Ishikawa (cell line): Measurements from ENCODE around the gene STK32C.

ENCODE experiments used
- CEBPB ChIP-seq: IDR thresholded peaks from 2 replicates; pipeline ENCODE4 v1.6.1; 2012
- CREB1 ChIP-seq: IDR thresholded peaks from 2 replicates; pipeline ENCODE4 v1.6.1; 2012; ENCODE audit warnings: low read depth
- EGR1 ChIP-seq: IDR thresholded peaks from 2 replicates; pipeline ENCODE4 v1.6.1; 2012
- EP300 ChIP-seq: IDR thresholded peaks from 2 replicates; pipeline ENCODE4 v1.6.1; 2012; ENCODE audit warnings: borderline replicate concordance
- FOXM1 ChIP-seq: IDR thresholded peaks from 2 replicates; pipeline ENCODE4 v1.6.1; 2012; ENCODE audit warnings: low read depth, borderline replicate concordance
- NFIC ChIP-seq: IDR thresholded peaks from 2 replicates; pipeline ENCODE4 v1.6.1; 2012
- RAD21 ChIP-seq: IDR thresholded peaks from 2 replicates; pipeline ENCODE4 v1.6.1; 2012; ENCODE audit warnings: low read depth
- TAF1 ChIP-seq: IDR thresholded peaks from 2 replicates; pipeline ENCODE4 v1.6.1; 2012; ENCODE audit warnings: low read depth, mild to moderate bottlenecking
- TCF12 ChIP-seq: IDR thresholded peaks from 2 replicates; pipeline ENCODE4 v1.6.1; 2012; ENCODE audit warnings: low read depth
- TEAD4 ChIP-seq: IDR thresholded peaks from 2 replicates; pipeline ENCODE4 v1.6.1; 2012
- YY1 ChIP-seq: IDR thresholded peaks from 2 replicates; pipeline ENCODE4 v1.6.1; 2012; ENCODE audit warnings: low read depth
- ZBTB7A ChIP-seq: IDR thresholded peaks from 2 replicates; pipeline ENCODE4 v1.6.1; 2012; ENCODE audit warnings: low read depth
- TF ChIP-seq, protein P1 (sequence below): IDR thresholded peaks from 2 replicates; pipeline ENCODE4 v1.6.1; 2012
- TF ChIP-seq, protein P2 (sequence below): IDR thresholded peaks from 2 replicates; pipeline ENCODE4 v1.6.1; 2012
- TF ChIP-seq, protein P3 (sequence below): IDR thresholded peaks from 2 replicates; pipeline ENCODE4 v1.6.1; 2012; ENCODE audit warnings: low read depth, mild to moderate bottlenecking

STK32C gene

DNA sequence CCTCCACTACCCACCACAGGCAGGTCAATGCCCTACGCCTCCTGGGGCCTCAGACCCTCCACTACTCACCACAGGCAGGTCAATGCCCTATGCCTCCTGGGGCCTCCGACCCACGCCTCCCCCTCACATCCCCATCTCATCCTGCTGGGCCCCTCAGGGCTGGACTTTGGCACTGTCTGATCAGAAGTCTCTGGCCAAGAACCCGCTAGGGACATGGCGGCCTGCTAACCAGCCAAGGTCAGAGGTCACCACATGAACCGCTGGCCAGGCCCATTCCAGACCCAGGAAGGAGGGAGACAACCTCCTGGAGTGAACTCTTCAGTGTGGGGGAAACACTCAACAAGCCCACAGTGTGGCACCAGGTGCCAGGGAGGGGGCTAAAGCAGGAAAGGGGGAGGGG lies 55.8 kb downstream of the STK32C start:
- TF ChIP-seq YY1 (no peak), FOXM1 (no peak), EGR1 (no peak), ZBTB7A (no peak)

DNA sequence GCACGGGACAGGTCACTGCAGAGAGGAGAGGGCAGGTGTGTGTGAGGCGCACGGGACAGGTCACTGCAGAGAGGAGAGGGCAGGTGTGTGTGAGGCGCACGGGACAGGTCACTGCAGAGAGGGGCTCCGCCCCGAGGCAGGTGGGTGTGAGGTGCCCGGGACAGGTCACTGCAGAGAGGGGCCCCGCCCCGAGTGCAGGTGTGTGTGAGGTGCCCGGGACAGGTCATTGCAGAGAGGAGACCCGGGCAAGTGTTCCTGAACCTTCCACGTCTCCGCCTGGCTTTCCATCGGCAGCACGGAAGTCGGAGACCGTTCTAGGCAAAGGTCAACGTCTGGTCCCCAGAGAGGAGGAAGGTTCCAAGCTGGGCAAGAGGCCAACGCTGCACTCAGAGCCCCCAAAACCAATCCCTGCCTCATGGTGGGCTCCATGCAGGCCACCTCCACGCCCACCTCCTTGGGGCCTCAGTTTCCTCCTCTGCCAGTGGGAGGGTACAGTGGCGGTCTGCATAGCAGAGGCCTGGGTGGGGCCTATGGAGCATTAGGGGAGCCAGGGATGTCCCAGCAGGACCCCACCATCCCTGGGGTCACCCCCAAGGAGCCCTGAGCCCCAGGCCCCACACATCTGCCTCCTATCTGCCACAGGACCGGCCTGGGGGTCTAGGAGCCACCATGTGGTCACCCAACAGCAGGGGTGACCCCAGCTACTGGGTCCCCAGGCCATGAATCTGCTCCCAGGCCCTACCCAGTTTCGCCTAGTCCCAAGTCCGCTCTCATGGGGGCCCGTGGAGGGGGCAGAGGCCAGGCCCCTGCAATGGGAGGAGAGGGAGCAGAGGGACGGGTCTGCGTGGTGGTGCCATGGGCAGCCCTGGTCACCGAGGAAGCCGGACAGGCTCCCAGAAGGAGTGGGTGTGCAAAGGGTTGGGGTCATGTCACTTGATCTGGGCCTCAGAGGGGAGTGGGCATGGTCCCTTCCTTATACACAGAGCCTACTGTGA lies 57.0 kb downstream of the STK32C start:
- no peak for TF ChIP-seq TAF1
- no peak for TF ChIP-seq RAD21
- no peak for TF ChIP-seq CREB1
- no peak for TF ChIP-seq EP300
- no peak for TF ChIP-seq ZBTB7A
- TF ChIP-seq EGR1 = no peak
- TF ChIP-seq, protein P1, sequence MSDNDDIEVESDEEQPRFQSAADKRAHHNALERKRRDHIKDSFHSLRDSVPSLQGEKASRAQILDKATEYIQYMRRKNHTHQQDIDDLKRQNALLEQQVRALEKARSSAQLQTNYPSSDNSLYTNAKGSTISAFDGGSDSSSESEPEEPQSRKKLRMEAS = no peak
- TF ChIP-seq, protein P2, sequence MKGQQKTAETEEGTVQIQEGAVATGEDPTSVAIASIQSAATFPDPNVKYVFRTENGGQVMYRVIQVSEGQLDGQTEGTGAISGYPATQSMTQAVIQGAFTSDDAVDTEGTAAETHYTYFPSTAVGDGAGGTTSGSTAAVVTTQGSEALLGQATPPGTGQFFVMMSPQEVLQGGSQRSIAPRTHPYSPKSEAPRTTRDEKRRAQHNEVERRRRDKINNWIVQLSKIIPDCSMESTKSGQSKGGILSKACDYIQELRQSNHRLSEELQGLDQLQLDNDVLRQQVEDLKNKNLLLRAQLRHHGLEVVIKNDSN = no peak
- TF ChIP-seq NFIC = no peak
- TF ChIP-seq TEAD4 = no peak
- TF ChIP-seq CEBPB = no peak
- TF ChIP-seq FOXM1 = no peak

DNA sequence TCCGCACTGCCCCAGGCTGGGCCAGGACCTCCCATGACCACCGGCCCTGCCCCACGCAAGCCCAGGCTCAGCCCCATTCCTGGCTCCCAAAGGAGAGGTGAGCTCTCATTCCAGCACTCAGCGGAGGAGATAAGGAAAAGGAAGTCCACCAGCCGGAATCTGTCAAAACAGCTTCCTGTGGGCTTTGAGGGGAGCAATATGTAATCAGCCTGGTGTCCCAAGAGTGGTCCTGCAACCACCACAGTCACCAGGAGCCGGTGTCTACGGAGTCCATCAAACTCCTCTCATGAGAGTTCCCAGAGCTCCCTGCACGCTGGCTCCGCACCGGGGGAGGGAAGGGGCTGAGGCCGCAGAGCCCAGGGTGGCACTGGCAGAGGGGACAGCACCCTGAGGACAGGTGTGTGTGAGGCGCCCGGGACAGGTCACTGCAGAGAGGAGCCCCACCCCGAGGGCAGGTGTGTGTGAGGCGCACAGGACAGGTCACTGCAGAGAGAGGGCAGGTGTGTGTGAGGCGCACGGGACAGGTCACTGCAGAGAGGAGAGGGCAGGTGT lies 57.9 kb downstream of the STK32C start:
- no peak for TF ChIP-seq CREB1
- no peak for TF ChIP-seq TEAD4
- TF ChIP-seq YY1 = no peak
- no peak for TF ChIP-seq NFIC
- no peak for TF ChIP-seq TCF12
- no peak for TF ChIP-seq TAF1
- TF ChIP-seq, protein P2 = no peak
- TF ChIP-seq, protein P3, sequence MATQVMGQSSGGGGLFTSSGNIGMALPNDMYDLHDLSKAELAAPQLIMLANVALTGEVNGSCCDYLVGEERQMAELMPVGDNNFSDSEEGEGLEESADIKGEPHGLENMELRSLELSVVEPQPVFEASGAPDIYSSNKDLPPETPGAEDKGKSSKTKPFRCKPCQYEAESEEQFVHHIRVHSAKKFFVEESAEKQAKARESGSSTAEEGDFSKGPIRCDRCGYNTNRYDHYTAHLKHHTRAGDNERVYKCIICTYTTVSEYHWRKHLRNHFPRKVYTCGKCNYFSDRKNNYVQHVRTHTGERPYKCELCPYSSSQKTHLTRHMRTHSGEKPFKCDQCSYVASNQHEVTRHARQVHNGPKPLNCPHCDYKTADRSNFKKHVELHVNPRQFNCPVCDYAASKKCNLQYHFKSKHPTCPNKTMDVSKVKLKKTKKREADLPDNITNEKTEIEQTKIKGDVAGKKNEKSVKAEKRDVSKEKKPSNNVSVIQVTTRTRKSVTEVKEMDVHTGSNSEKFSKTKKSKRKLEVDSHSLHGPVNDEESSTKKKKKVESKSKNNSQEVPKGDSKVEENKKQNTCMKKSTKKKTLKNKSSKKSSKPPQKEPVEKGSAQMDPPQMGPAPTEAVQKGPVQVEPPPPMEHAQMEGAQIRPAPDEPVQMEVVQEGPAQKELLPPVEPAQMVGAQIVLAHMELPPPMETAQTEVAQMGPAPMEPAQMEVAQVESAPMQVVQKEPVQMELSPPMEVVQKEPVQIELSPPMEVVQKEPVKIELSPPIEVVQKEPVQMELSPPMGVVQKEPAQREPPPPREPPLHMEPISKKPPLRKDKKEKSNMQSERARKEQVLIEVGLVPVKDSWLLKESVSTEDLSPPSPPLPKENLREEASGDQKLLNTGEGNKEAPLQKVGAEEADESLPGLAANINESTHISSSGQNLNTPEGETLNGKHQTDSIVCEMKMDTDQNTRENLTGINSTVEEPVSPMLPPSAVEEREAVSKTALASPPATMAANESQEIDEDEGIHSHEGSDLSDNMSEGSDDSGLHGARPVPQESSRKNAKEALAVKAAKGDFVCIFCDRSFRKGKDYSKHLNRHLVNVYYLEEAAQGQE = no peak
- TF ChIP-seq CEBPB = no peak

DNA sequence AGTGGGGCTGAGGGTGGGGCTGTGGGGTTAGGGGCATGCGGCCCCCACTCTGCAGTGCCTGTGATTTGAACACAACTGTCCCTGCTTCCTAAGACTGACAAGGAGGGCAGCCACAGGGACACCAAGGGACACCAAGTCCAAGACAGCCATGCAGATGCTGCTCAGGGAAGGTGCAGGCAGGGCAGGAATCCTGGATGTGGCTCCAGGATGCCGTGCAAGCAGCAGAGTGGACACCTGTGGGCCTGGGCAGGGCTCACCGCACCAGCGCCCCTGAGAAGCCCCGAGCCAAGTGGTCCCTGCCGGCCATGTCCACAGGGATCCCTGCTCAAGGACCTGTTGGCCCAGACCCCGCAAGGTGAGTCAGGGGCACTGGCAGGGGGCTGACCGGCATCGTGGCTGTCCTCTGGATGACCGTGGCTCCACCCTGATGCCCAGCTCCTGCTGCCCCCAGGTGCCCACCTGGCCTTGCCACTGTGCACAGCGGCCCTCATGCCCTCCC lies 58.5 kb downstream of the STK32C start:
- TF ChIP-seq ZBTB7A (peak; percentile 38), EGR1 (no peak), TCF12 (no peak)
- TF ChIP-seq, protein P3 = no peak

DNA sequence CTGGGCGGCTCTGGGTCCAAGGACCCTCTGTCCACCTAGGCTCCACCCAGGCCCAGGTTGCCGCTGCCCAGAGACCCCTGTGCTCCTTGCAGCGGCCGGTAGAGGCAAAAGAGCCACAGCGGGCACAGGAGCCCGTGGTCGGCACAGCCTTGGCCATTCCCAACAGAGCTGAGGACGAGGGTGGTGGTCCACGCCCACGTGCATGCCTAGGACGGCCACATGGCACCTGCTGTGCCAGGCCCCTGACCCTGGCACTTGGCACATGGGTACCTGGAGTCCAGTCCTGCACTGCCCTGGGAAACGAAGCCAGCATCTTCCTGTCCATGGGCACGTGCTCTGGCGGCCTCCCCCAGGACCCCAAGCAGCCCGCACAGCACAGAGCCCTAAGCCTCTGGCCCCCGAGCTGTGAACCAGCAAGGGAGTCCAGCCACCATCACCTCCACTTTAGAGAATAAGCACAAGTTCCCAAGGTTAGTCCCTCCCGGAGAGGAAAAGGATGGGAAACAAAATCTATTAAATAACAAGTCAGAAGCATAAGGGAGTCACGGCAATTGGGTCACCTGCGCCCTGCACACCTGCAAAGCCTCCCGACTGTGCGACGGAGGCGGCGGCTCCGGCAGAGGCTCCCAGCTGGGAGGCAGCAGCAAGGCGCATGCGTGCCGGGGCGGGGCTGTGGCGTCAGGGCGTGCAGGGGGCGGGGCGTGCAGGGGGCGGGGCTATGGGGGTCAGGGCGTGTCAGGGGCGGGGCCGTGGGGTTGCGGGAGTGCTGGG lies 59.1 kb downstream of the STK32C start:
- TF ChIP-seq RAD21 = no peak
- TF ChIP-seq TAF1 = no peak
- no peak for TF ChIP-seq CEBPB
- no peak for TF ChIP-seq EP300
- no peak; the same call in 1 of the 2 replicates for TF ChIP-seq TCF12
- TF ChIP-seq FOXM1 = no peak
- TF ChIP-seq CREB1 = no peak
- TF ChIP-seq ZBTB7A = peak; percentile 13; the same call in 1 of the 2 replicates
- TF ChIP-seq, protein P3 = no peak
- TF ChIP-seq, protein P1 = peak; percentile 66
